Immature natural killer cell (primary cell): ENCODE data around the gene HMGB3. TPM values are rescaled to one million over a fixed set of nuclear protein-coding genes. Genes with fewer than 3 reads are reported as not detected.

ENCODE experiments used
- polyA plus RNA-seq, 3 donors: library from polyadenylated mRNA; unstranded; fragments of 300-500 nt; fragmentation: Illumina TruSeq; gene quantifications; one replicate each; pipeline ENCODE4 v1.2.3, GENCODE V29; 2021

Gene HMGB3
- polyA plus RNA-seq, 3 donors from 2014 or later = 0.52 to 2.2 (median 1.3) TPM

Other genes starting within 250 kb of the HMGB3 start
- gene CD99L2, start 84.7 kb upstream of the HMGB3 start, polyA plus RNA-seq = 10 to 100 TPM; 17.6 to 25.2 (median 23.7) TPM
- not detected for gene GPR50, start 193.2 kb downstream of the HMGB3 start, polyA plus RNA-seq